ENCODE data around the gene SH2D5. TPM values are rescaled to one million over a fixed set of nuclear protein-coding genes. Genes with fewer than 3 reads are reported as not detected.

The SH2D5 gene
- polyA plus RNA-seq, 1 experiment: 4.9 TPM

- no peak for TF ChIP-seq CTCF (IDR thresholded peaks at IDR 0.05; ENCODE audit: low read depth, low read length)
- Histone ChIP-seq H3K9me3 (ENCODE audit: control insufficient read depth, insufficient read depth, low read length) (no peaks in the 10 kb centered on the region; the same call in 1 of the 2 replicates), H3K27me3 (ENCODE audit: control insufficient read depth, insufficient read depth, low read length) (no peaks in the 10 kb centered on the region), H3K27ac (ENCODE audit: low read depth, low read length) (no peak overlapping the region), H3K4me3 (ENCODE audit: low read depth, low read length) (no peak overlapping the region)
- no peak for DNase-seq (ENCODE audit: low read depth, low spot score)
- CTCF ChIA-PET: interaction anchor here (1.3 kb wide), 1 partner anchor 490 kb away, joined by 3 read pairs; no protein-coding TSS in a partner anchor
- POLR2A ChIA-PET: no interaction called here
Measured at GRCh38 chr1:20705203-20705755, 27.2 kb downstream of the SH2D5 start.

- TF ChIP-seq CTCF (IDR thresholded peaks at IDR 0.05; ENCODE audit: low read depth, low read length): no peak
- CTCF ChIA-PET: interaction anchor here (1.3 kb wide), 1 partner anchor 491 kb away, joined by 3 read pairs; no protein-coding TSS in a partner anchor
- DNase-seq (ENCODE audit: low read depth, low spot score): no peak
- H3K27me3 ChIP-seq (ENCODE audit: control insufficient read depth, insufficient read depth, low read length): no peaks in the 10 kb centered on the region
- H3K27ac ChIP-seq (ENCODE audit: low read depth, low read length): no peak overlapping the region
- POLR2A ChIA-PET: no interaction called here
- H3K4me3 ChIP-seq (ENCODE audit: low read depth, low read length): no peak overlapping the region
- no peaks in the 10 kb centered on the region; the same call in 1 of the 2 replicates for H3K9me3 ChIP-seq (ENCODE audit: control insufficient read depth, insufficient read depth, low read length)
Measured at GRCh38 chr1:20704390-20705202, 27.9 kb downstream of the SH2D5 start.

GRCh38 chr1:20703124-20703756, 29.3 kb downstream of the SH2D5 start:
- Histone ChIP-seq H3K4me3 (ENCODE audit: low read depth, low read length) (no peak overlapping the region), H3K27me3 (ENCODE audit: control insufficient read depth, insufficient read depth, low read length) (no peaks in the 10 kb centered on the region), H3K27ac (ENCODE audit: low read depth, low read length) (no peak overlapping the region), H3K9me3 (ENCODE audit: control insufficient read depth, insufficient read depth, low read length) (peaks cover under 1% of the 10 kb centered on the region; the same call in 1 of the 2 replicates)
- DNase-seq (ENCODE audit: low read depth, low spot score): no peak
- ChIA-PET POLR2A (no interaction called here), CTCF (interaction anchor here (1.7 kb wide), 1 partner anchor 492 kb away, joined by 8 read pairs; no protein-coding TSS in a partner anchor)
- no peak for TF ChIP-seq CTCF (IDR thresholded peaks at IDR 0.05; ENCODE audit: low read depth, low read length)

GRCh38 chr1:20702416-20702815, 30.1 kb downstream of the SH2D5 start:
- H3K9me3 ChIP-seq (ENCODE audit: control insufficient read depth, insufficient read depth, low read length): peaks cover 4% of the 10 kb centered on the region; the same call in 1 of the 2 replicates
- POLR2A ChIA-PET: interaction anchor here (1.1 kb wide), 1 partner anchor 84 kb away, joined by 3 read pairs; no protein-coding TSS in a partner anchor
- H3K27ac ChIP-seq (ENCODE audit: low read depth, low read length): no peak overlapping the region
- H3K4me3 ChIP-seq (ENCODE audit: low read depth, low read length): no peak overlapping the region
- peak; percentile 66 for TF ChIP-seq CTCF (IDR thresholded peaks at IDR 0.05; ENCODE audit: low read depth, low read length)
- CTCF ChIA-PET: interaction anchor here (1.7 kb wide), 1 partner anchor 493 kb away, joined by 8 read pairs; no protein-coding TSS in a partner anchor
- H3K27me3 ChIP-seq (ENCODE audit: control insufficient read depth, insufficient read depth, low read length): no peaks in the 10 kb centered on the region
- DNase-seq (ENCODE audit: low read depth, low spot score): no peak
